Posterior cingulate gyrus (tissue), 11 donors: ENCODE measurements around the gene MIER3.

Source experiments
- DNase-seq, 10 donors: peaks; one replicate each; pipeline versions ENCODE4 v3.0.0 to v3.0.0-alpha.2; 2020 to 2021; ENCODE audit warnings: mixed read lengths in 3 of 10
- intact Hi-C: fragments of 100-400 bp; cut with DNase I; formaldehyde crosslinking; loops from one replicate; pipeline ENCODE4 v1.15.1; 2023

The MIER3 gene

DNA sequence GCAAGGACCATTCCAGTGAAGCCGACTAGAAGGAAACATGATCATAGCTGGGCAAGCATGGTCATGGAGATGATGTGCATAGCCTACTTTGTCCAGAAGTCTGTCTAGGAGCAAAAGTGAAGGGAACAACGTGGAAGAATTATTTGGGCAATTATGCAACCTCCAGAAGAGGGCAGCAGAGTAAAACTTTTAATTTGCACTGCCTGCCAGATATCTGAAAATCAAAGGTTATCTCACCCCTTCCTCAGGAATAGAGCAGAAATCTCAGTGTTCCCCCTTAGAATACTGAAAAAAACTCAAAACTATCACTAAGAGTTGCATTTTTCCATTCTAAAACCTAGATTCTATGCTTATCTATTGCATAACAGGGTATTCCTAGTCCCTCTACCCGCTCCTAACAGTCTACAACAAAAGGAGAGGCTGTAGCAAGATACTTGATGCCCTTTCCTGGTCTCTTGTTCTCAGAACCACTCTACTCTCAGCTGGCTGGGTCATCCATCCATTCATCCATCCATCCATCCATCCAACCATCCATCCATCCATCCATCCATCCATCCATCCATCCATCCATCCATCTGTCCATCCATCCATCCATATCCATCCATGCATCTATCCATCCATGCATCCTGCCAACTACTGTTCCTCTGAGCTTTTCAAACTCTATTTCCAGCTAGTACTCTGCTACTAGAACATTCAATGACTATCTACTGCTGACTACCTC is 50.9 kb downstream of the MIER3 start:
- intact Hi-C loops: loop anchor here (1.0 kb wide), 1 partner anchor 320 kb away; no protein-coding TSS in a partner anchor
- DNase-seq: peak in 1 of 10 donors; percentile 24

DNA sequence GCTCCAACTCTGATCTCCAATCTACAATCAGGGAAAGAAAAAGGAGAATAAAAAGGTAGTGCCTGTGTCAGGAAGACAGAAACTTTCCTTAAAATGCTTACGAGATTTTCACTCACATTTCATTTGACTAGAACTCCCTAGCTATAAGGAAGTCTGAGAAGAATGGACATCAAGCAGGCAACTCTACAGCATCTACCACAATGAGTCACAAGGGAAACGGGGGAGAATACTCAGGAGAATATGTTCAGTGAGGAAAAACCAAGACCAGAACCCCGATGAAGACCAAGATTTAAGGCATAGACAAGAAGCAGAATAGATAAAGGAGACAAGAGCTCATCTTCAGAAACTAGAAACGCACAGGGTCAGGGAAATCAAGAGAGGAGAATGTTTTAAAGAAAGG is 51.5 kb downstream of the MIER3 start:
- intact Hi-C loops: no loop called here
- DNase-seq: no peak

GRCh38 chr5:56898213-56898612 is 53.7 kb downstream of the MIER3 start:
- no peak for DNase-seq
- intact Hi-C loops: no loop called here

DNA sequence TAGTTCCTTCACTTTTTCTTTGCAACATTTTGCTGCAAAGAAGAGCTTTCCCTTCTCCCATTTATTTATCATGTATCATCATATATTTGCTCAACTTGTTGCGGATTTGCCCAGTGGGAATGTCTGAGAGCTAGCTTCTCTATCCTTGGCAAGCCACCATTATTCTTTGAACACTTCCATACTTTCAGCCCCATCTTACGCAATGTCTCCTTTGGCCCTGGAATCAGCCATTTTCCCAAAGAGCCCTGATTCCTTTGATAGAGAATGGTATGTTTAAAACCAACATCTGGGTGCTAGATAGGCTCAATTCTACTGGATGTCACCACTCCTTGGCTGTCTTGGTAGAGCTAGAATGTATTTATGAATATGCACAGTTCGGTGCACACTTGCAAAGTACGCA is 55.2 kb downstream of the MIER3 start:
- no peak for DNase-seq
- intact Hi-C loops: no loop called here

DNA sequence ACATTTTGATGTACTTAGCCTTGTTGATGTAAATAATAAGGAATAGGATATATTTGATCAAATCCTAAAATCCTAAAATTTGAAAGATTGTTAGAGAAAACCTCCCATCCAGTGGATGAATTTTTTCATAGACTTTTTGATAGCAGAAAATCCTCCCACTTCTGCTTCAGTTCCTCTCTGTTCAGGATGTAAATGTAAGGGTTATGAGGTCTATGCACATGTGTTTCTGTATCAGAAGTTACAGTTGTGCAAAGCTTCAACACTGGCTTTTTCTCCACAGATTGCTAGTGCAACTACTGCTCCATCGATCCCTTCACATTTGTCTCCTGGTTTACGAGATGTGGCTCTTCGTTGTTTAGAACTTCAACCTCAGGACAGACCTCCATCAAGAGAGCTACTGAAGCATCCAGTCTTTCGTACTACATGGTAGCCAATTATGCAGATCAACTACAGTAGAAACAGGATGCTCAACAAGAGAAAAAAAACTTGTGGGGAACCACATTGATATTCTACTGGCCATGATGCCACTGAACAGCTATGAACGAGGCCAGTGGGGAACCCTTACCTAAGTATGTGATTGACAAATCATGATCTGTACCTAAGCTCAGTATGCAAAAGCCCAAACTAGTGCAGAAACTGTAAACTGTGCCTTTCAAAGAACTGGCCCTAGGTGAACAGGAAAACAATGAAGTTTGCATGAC is 58.5 kb downstream of the MIER3 start:
- intact Hi-C loops: no loop called here

GRCh38 chr5:56881571-56881970 is 70.4 kb downstream of the MIER3 start:
- DNase-seq: no peak
- intact Hi-C loops: no loop called here

More for the DNA sequence above, 58.5 kb downstream of the MIER3 start:
- no peak for DNase-seq

GRCh38 chr5:56876327-56876726 is 75.6 kb downstream of the MIER3 start:
- no peak for DNase-seq
- intact Hi-C loops: no loop called here

GRCh38 chr5:56873056-56873455 is 78.9 kb downstream of the MIER3 start:
- DNase-seq: no peak
- intact Hi-C loops: no loop called here

- intact Hi-C loops: no loop called here
- DNase-seq: no peak
Measured at GRCh38 chr5:56871777-56872176, 80.1 kb downstream of the MIER3 start.
